Activated T-helper 17 cell treated with anti-CD3 and anti-CD28 coated beads, Interleukin-2, amount 50 U/mL, for 72 hours (primary cell): Measurements from ENCODE around the gene KIAA1210. TPM values are rescaled to one million over a fixed set of nuclear protein-coding genes. Genes with fewer than 3 reads are reported as not detected.

Source experiments
- ATAC-seq: fragments of 150-1000 bp; cut with Tn5 transposase; replicated peaks from 2 replicates; pipeline ENCODE4 v1.10.0; 2021; ENCODE audit warnings: mild to moderate bottlenecking, moderate library complexity
- H3K27ac Mint-ChIP-seq: one replicate; pipeline ENCODE4 v1.8.0; 2022; ENCODE audit warnings: mixed read lengths
- H3K27me3 Mint-ChIP-seq: one replicate; pipeline ENCODE4 v1.8.0; 2022; ENCODE audit warnings: mixed read lengths
- H3K36me3 Mint-ChIP-seq: one replicate; pipeline ENCODE4 v1.8.0; 2022; ENCODE audit warnings: low read depth, mild to moderate bottlenecking, mixed read lengths
- H3K4me1 Mint-ChIP-seq: one replicate; pipeline ENCODE4 v1.8.0; 2022; ENCODE audit warnings: mixed read lengths
- H3K4me3 Mint-ChIP-seq: one replicate; pipeline ENCODE4 v1.8.0; 2022; ENCODE audit warnings: mild to moderate bottlenecking, mixed read lengths
- H3K9me3 Mint-ChIP-seq: one replicate; pipeline ENCODE4 v1.8.0; 2022; ENCODE audit warnings: mixed read lengths
- total RNA-seq, 2 donors: library from RNA; stranded (reverse); gene quantifications; one replicate each; pipeline ENCODE4 v1.2.3, GENCODE V29; 2022

KIAA1210 gene
- total RNA-seq, 2 donors from 2014 or later = not detected

- no peak overlapping the region for H3K27ac Mint-ChIP-seq
Observed at GRCh38 chrX:119121341-119121740, 6.3 kb downstream of the KIAA1210 start.

GRCh38 chrX:119118780-119119395, 8.7 kb downstream of the KIAA1210 start:
- H3K4me1 Mint-ChIP-seq = no peaks in the 10 kb centered on the region
- peak; percentile 52 for ATAC-seq
- no peaks in the 10 kb centered on the region for H3K36me3 Mint-ChIP-seq
- H3K27me3 Mint-ChIP-seq = peaks cover 3% of the 10 kb centered on the region
- H3K27ac Mint-ChIP-seq = no peak overlapping the region
- H3K4me3 Mint-ChIP-seq = no peak overlapping the region
- no peaks in the 10 kb centered on the region for H3K9me3 Mint-ChIP-seq

More at GRCh38 chrX:119121341-119121740, 6.3 kb downstream of the KIAA1210 start:
- Mint-ChIP-seq H3K36me3 (no peaks in the 10 kb centered on the region), H3K9me3 (no peaks in the 10 kb centered on the region), H3K27me3 (peaks cover 3% of the 10 kb centered on the region), H3K4me1 (no peaks in the 10 kb centered on the region), H3K4me3 (no peak overlapping the region)
- ATAC-seq = no peak

GRCh38 chrX:119107206-119107605, 20.4 kb downstream of the KIAA1210 start:
- Mint-ChIP-seq H3K4me3 (no peak overlapping the region), H3K4me1 (no peaks in the 10 kb centered on the region), H3K27me3 (peaks cover 3% of the 10 kb centered on the region), H3K9me3 (no peaks in the 10 kb centered on the region), H3K36me3 (no peaks in the 10 kb centered on the region), H3K27ac (no peak overlapping the region)
- no peak for ATAC-seq

- H3K4me3 Mint-ChIP-seq = no peak overlapping the region
- H3K27ac Mint-ChIP-seq = no peak overlapping the region
- H3K27me3 Mint-ChIP-seq = peaks cover 3% of the 10 kb centered on the region
- no peaks in the 10 kb centered on the region for H3K4me1 Mint-ChIP-seq
- ATAC-seq = no peak
- no peaks in the 10 kb centered on the region for H3K9me3 Mint-ChIP-seq
- no peaks in the 10 kb centered on the region for H3K36me3 Mint-ChIP-seq
Observed at GRCh38 chrX:119105826-119106225, 21.8 kb downstream of the KIAA1210 start.

GRCh38 chrX:119101168-119101567, 26.4 kb downstream of the KIAA1210 start:
- Mint-ChIP-seq H3K4me3 (no peak overlapping the region), H3K27ac (no peak overlapping the region), H3K36me3 (no peaks in the 10 kb centered on the region), H3K27me3 (peaks cover 3% of the 10 kb centered on the region), H3K4me1 (no peaks in the 10 kb centered on the region), H3K9me3 (no peaks in the 10 kb centered on the region)
- ATAC-seq = no peak

- no peaks in the 10 kb centered on the region for H3K9me3 Mint-ChIP-seq
- no peaks in the 10 kb centered on the region for H3K36me3 Mint-ChIP-seq
- peaks cover 6% of the 10 kb centered on the region for H3K27me3 Mint-ChIP-seq
- ATAC-seq = no peak
- H3K4me1 Mint-ChIP-seq = no peaks in the 10 kb centered on the region
- H3K4me3 Mint-ChIP-seq = no peak overlapping the region
- no peak overlapping the region for H3K27ac Mint-ChIP-seq
Observed at GRCh38 chrX:119095936-119096335, 31.7 kb downstream of the KIAA1210 start.

- Mint-ChIP-seq H3K27ac (no peak overlapping the region), H3K36me3 (no peaks in the 10 kb centered on the region), H3K27me3 (peaks cover 6% of the 10 kb centered on the region), H3K4me3 (no peak overlapping the region), H3K9me3 (no peaks in the 10 kb centered on the region), H3K4me1 (no peaks in the 10 kb centered on the region)
- ATAC-seq = no peak
Observed at GRCh38 chrX:119094819-119095218, 32.8 kb downstream of the KIAA1210 start.

GRCh38 chrX:119093991-119094735, 33.4 kb downstream of the KIAA1210 start:
- Mint-ChIP-seq H3K9me3 (no peaks in the 10 kb centered on the region), H3K27me3 (peaks cover 6% of the 10 kb centered on the region), H3K36me3 (no peaks in the 10 kb centered on the region), H3K27ac (no peak overlapping the region), H3K4me3 (no peak overlapping the region), H3K4me1 (no peaks in the 10 kb centered on the region)
- no peak for ATAC-seq

GRCh38 chrX:119090627-119091026, 37.0 kb downstream of the KIAA1210 start:
- Mint-ChIP-seq H3K4me1 (no peaks in the 10 kb centered on the region), H3K9me3 (no peaks in the 10 kb centered on the region), H3K27ac (no peak overlapping the region), H3K27me3 (peaks cover 3% of the 10 kb centered on the region), H3K4me3 (no peak overlapping the region), H3K36me3 (no peaks in the 10 kb centered on the region)
- no peak for ATAC-seq

- Mint-ChIP-seq H3K4me3 (no peak overlapping the region), H3K27me3 (peaks cover 3% of the 10 kb centered on the region), H3K4me1 (no peaks in the 10 kb centered on the region), H3K9me3 (no peaks in the 10 kb centered on the region), H3K36me3 (no peaks in the 10 kb centered on the region), H3K27ac (no peak overlapping the region)
- no peak for ATAC-seq
Observed at GRCh38 chrX:119089619-119090018, 38.0 kb downstream of the KIAA1210 start.

GRCh38 chrX:119087121-119087520, 40.5 kb downstream of the KIAA1210 start:
- Mint-ChIP-seq H3K9me3 (no peaks in the 10 kb centered on the region), H3K4me3 (no peak overlapping the region), H3K27me3 (peaks cover 3% of the 10 kb centered on the region), H3K27ac (no peak overlapping the region), H3K36me3 (no peaks in the 10 kb centered on the region), H3K4me1 (no peaks in the 10 kb centered on the region)
- ATAC-seq = no peak

GRCh38 chrX:119084766-119085165, 42.8 kb downstream of the KIAA1210 start:
- Mint-ChIP-seq H3K36me3 (no peaks in the 10 kb centered on the region), H3K4me3 (no peak overlapping the region), H3K27me3 (no peaks in the 10 kb centered on the region), H3K27ac (no peak overlapping the region), H3K9me3 (no peaks in the 10 kb centered on the region), H3K4me1 (no peaks in the 10 kb centered on the region)
- no peak for ATAC-seq

GRCh38 chrX:119082278-119082677, 45.3 kb downstream of the KIAA1210 start:
- no peak for ATAC-seq
- no peak overlapping the region for H3K4me3 Mint-ChIP-seq
- H3K36me3 Mint-ChIP-seq = no peaks in the 10 kb centered on the region
- no peaks in the 10 kb centered on the region for H3K4me1 Mint-ChIP-seq
- H3K27ac Mint-ChIP-seq = no peak overlapping the region
- no peaks in the 10 kb centered on the region for H3K9me3 Mint-ChIP-seq
- H3K27me3 Mint-ChIP-seq = peaks cover 4% of the 10 kb centered on the region

- no peaks in the 10 kb centered on the region for H3K36me3 Mint-ChIP-seq
- no peaks in the 10 kb centered on the region for H3K4me1 Mint-ChIP-seq
- H3K4me3 Mint-ChIP-seq = no peak overlapping the region
- H3K27me3 Mint-ChIP-seq = peaks cover 4% of the 10 kb centered on the region
- H3K27ac Mint-ChIP-seq = no peak overlapping the region
- no peak for ATAC-seq
- H3K9me3 Mint-ChIP-seq = no peaks in the 10 kb centered on the region
Observed at GRCh38 chrX:119075270-119076025, 52.2 kb downstream of the KIAA1210 start.

GRCh38 chrX:119073911-119074310, 53.7 kb downstream of the KIAA1210 start:
- no peaks in the 10 kb centered on the region for H3K27me3 Mint-ChIP-seq

More at GRCh38 chrX:119073911-119074310, 53.7 kb downstream of the KIAA1210 start:
- Mint-ChIP-seq H3K27ac (no peak overlapping the region), H3K9me3 (no peaks in the 10 kb centered on the region), H3K4me1 (no peaks in the 10 kb centered on the region), H3K4me3 (no peak overlapping the region), H3K36me3 (no peaks in the 10 kb centered on the region)
- ATAC-seq = no peak
